Activated T-cell treated with anti-CD3 and anti-CD28 coated beads, Interleukin-2, amount 50 U/mL, for 24 hours (primary cell): ENCODE data around the gene CSH1.
"Not testable (repeated sequence)": the region's sequence is repeated elsewhere in the genome, so short reads cannot be mapped to it uniquely, and the experiment has no call there.

Source experiments
- DNase-seq: peaks from one replicate; pipeline ENCODE4 v3.0.0-alpha.2; 2020
- H3K27ac Mint-ChIP-seq: 2 replicates; pipeline ENCODE4 v1.8.0; 2020; ENCODE audit warnings: mild to moderate bottlenecking, mixed read lengths
- H3K27me3 Mint-ChIP-seq: 2 replicates; pipeline ENCODE4 v1.8.0; 2020; ENCODE audit warnings: mixed read lengths
- H3K36me3 Mint-ChIP-seq: 2 replicates; pipeline ENCODE4 v1.8.0; 2020; ENCODE audit warnings: low read depth, mixed read lengths
- H3K4me1 Mint-ChIP-seq: 2 replicates; pipeline ENCODE4 v1.8.0; 2020; ENCODE audit warnings: low read depth, mixed read lengths
- H3K4me3 Mint-ChIP-seq: 2 replicates; pipeline ENCODE4 v1.8.0; 2020; ENCODE audit warnings: mild to moderate bottlenecking, moderate library complexity, mixed read lengths
- H3K9me3 Mint-ChIP-seq: 2 replicates; pipeline ENCODE4 v1.8.0; 2020; ENCODE audit warnings: mixed read lengths

The CSH1 gene

GRCh38 chr17:63918789-63919305, 22.5 kb upstream of the CSH1 start, which contains the start of gene GH1:
Gene GH1, minus strand, starts transcription at chr17:63918839. Its CDS starts 63 bp downstream, at chr17:63918776.
- H3K27ac Mint-ChIP-seq, H3K36me3 Mint-ChIP-seq, H3K9me3 Mint-ChIP-seq, H3K27me3 Mint-ChIP-seq, DNase-seq, H3K4me3 Mint-ChIP-seq, H3K4me1 Mint-ChIP-seq: not testable (repeated sequence)

GRCh38 chr17:63918305-63918704, 21.9 kb upstream of the CSH1 start:
- no peak for DNase-seq
- Mint-ChIP-seq H3K4me1 (peaks cover 5% of the 10 kb centered on the region), H3K9me3 (no peaks in the 10 kb centered on the region), H3K27me3 (no peaks in the 10 kb centered on the region), H3K4me3 (no peak overlapping the region), H3K27ac (no peak overlapping the region), H3K36me3 (no peaks in the 10 kb centered on the region)

DNA sequence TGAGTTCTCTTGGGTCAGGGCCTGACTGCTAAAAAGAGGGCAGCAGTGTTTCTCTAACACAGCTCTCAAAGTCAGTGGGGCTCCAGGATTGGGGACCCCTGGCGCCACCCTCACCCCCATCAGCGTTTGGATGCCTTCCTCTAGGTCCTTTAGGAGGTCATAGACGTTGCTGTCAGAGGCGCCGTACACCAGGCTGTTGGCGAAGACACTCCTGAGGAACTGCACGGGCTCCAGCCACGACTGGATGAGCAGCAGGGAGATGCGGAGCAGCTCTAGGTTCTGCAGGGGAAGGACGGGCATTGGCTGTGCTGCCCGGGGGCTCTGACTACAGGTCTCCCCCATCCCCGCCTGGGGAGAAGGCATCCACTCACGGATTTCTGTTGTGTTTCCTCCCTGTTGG, 21.3 kb upstream of the CSH1 start:
- no peaks in the 10 kb centered on the region for H3K9me3 Mint-ChIP-seq
- no peak for DNase-seq
- H3K4me3 Mint-ChIP-seq = no peak overlapping the region
- H3K27me3 Mint-ChIP-seq = no peaks in the 10 kb centered on the region
- H3K27ac Mint-ChIP-seq = no peak overlapping the region
- H3K4me1 Mint-ChIP-seq = peaks cover 5% of the 10 kb centered on the region
- no peaks in the 10 kb centered on the region for H3K36me3 Mint-ChIP-seq

GRCh38 chr17:63917206-63917605, 20.8 kb upstream of the CSH1 start:
- DNase-seq, H3K27ac Mint-ChIP-seq, H3K27me3 Mint-ChIP-seq, H3K36me3 Mint-ChIP-seq, H3K9me3 Mint-ChIP-seq, H3K4me3 Mint-ChIP-seq, H3K4me1 Mint-ChIP-seq: not testable (repeated sequence)

GRCh38 chr17:63916566-63917185, 20.3 kb upstream of the CSH1 start:
- Mint-ChIP-seq H3K27me3 (no peaks in the 10 kb centered on the region), H3K36me3 (no peaks in the 10 kb centered on the region), H3K9me3 (no peaks in the 10 kb centered on the region), H3K4me3 (no peak overlapping the region), H3K4me1 (peaks cover 5% of the 10 kb centered on the region), H3K27ac (no peak overlapping the region)
- DNase-seq = no peak

- H3K9me3 Mint-ChIP-seq, H3K4me3 Mint-ChIP-seq, H3K36me3 Mint-ChIP-seq, H3K4me1 Mint-ChIP-seq, H3K27me3 Mint-ChIP-seq, DNase-seq, H3K27ac Mint-ChIP-seq: not testable (repeated sequence)
Observed at GRCh38 chr17:63915753-63916152, 19.4 kb upstream of the CSH1 start.

- DNase-seq = no peak
- Mint-ChIP-seq H3K4me3 (no peak overlapping the region), H3K4me1 (peaks cover 6% of the 10 kb centered on the region), H3K27ac (no peak overlapping the region), H3K27me3 (no peaks in the 10 kb centered on the region), H3K9me3 (no peaks in the 10 kb centered on the region), H3K36me3 (no peaks in the 10 kb centered on the region)
Observed at GRCh38 chr17:63914471-63914870, 18.1 kb upstream of the CSH1 start.

- Mint-ChIP-seq H3K36me3 (no peaks in the 10 kb centered on the region), H3K27me3 (no peaks in the 10 kb centered on the region), H3K9me3 (no peaks in the 10 kb centered on the region), H3K4me1 (peaks cover 2% of the 10 kb centered on the region), H3K27ac (no peak overlapping the region), H3K4me3 (no peak overlapping the region)
- DNase-seq = peak; percentile 72
Observed at GRCh38 chr17:63911657-63912100, 15.3 kb upstream of the CSH1 start.

- H3K27me3 Mint-ChIP-seq = no peaks in the 10 kb centered on the region
- no peak within 1 kb of the TSS for H3K4me3 Mint-ChIP-seq
- no peak within 1 kb of the TSS for H3K27ac Mint-ChIP-seq
- no peaks in the 10 kb centered on the region for H3K36me3 Mint-ChIP-seq
- H3K4me1 Mint-ChIP-seq = peaks cover 2% of the 10 kb centered on the region
- DNase-seq = no peak
- no peaks in the 10 kb centered on the region for H3K9me3 Mint-ChIP-seq
Observed at GRCh38 chr17:63911041-63911635, 14.8 kb upstream of the CSH1 start, which contains the start of gene CSHL1. Gene CSHL1, minus strand, starts transcription at chr17:63911258. Its CDS starts 62 bp downstream, at chr17:63911196.

DNA sequence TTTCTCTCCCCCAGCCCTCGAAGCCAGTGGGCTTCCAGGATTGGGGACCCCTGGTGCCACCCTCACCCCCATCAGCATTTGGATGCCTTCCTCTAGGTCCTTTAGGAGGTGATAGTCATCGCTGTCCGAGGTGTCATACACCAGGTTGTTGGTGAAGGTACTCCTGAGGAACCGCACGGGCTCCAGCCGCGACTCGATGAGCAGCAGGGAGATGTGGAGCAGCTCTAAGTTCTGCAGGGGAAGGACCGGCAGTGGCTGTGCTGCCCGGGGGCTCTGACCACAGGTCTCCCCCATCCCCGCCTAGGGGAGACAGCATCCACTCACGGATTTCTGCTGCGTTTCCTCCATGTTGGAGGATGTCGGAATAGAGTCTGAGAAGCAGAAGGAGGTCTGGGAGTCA, 13.7 kb upstream of the CSH1 start:
- Mint-ChIP-seq H3K9me3 (no peaks in the 10 kb centered on the region), H3K4me3 (no peak overlapping the region), H3K27me3 (no peaks in the 10 kb centered on the region), H3K36me3 (no peaks in the 10 kb centered on the region), H3K4me1 (peaks cover 2% of the 10 kb centered on the region), H3K27ac (no peak overlapping the region)
- DNase-seq = no peak

- H3K36me3 Mint-ChIP-seq, H3K27me3 Mint-ChIP-seq: not testable (repeated sequence)
Observed at GRCh38 chr17:63909586-63909985, 13.2 kb upstream of the CSH1 start.

DNA sequence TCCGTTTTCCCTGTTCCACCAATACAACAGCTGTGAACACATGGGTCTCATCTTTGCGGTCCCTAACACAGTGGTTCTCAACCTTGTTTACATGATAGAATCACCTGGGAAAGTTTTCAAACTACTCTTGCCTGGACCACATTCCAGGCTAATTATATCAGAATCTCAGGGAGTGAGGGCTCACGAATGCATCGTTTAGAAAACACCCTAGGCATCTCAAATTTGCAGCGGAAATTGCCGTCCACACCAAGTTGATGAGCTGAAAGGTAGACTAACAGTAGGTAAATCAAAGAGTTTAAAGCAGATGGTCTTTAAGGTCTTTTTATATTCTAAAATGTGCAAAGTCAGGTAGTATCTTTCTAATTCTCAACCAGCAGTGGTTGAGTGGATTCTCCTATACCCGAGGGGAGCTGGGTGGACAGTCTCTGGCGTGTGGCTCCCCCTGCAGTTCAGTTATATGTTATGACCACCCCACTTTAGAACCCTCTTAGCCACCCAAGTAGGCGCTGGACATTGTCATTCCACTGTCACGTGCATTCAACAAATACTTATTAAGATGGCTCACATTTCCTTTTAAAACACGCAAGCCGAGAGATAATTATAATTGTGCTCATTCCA, 10.9 kb upstream of the CSH1 start:
- H3K36me3 Mint-ChIP-seq, H3K27me3 Mint-ChIP-seq, DNase-seq, H3K4me3 Mint-ChIP-seq, H3K9me3 Mint-ChIP-seq, H3K27ac Mint-ChIP-seq, H3K4me1 Mint-ChIP-seq: not testable (repeated sequence)

More at GRCh38 chr17:63909586-63909985, 13.2 kb upstream of the CSH1 start:
- not testable (repeated sequence) for DNase-seq, H3K9me3 Mint-ChIP-seq, H3K4me3 Mint-ChIP-seq, H3K4me1 Mint-ChIP-seq, H3K27ac Mint-ChIP-seq

DNA sequence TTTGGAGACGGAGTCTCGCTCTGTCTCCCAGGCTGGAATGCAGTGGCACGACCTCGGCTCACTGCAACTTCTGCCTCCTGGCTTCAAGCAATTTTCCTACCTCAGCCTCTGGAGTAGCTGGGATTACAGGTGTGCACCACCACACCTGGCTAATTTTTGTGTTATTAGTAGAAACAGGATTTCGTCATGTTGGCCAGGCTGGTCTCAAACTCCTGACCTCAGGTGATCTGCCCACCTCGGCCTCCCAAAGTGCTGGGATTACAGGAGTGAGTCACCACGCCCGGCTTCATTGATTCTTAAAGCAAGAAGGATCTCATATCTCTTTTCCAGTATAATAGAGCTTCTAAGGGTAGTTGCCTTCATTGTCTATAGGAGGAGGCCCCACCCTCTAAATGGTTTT, 8.4 kb upstream of the CSH1 start:
- H3K4me3 Mint-ChIP-seq, H3K36me3 Mint-ChIP-seq, H3K4me1 Mint-ChIP-seq, H3K27me3 Mint-ChIP-seq, H3K9me3 Mint-ChIP-seq, H3K27ac Mint-ChIP-seq, DNase-seq: not testable (repeated sequence)

DNA sequence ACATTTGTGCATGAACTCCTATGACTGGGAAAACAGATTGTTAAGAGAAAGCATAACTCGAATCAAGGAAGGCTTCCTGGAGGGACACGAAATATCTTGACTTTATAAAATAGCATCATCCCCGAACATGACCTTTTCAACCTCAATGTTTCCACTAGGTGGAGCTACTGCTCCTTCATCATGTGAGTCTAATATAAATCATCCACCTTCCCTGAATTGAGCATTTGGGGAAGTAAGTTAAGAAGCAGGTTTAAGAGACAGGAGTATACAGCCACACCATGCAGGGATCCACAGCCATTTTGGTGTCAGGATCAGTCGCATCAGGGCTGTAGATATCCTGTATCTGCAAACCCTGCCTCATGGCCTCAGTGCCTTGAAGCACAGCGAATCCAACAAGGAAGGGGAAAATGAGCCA, 7.4 kb upstream of the CSH1 start:
- peaks cover 18% of the 10 kb centered on the region for H3K4me1 Mint-ChIP-seq
- not testable (repeated sequence) for DNase-seq, H3K4me3 Mint-ChIP-seq, H3K9me3 Mint-ChIP-seq, H3K27me3 Mint-ChIP-seq, H3K36me3 Mint-ChIP-seq, H3K27ac Mint-ChIP-seq

GRCh38 chr17:63901971-63902370, 5.6 kb upstream of the CSH1 start:
- H3K36me3 Mint-ChIP-seq = not testable (repeated sequence)

More at GRCh38 chr17:63901971-63902370, 5.6 kb upstream of the CSH1 start:
- DNase-seq, H3K4me3 Mint-ChIP-seq, H3K27ac Mint-ChIP-seq, H3K27me3 Mint-ChIP-seq, H3K9me3 Mint-ChIP-seq: not testable (repeated sequence)
- H3K4me1 Mint-ChIP-seq = peaks cover 19% of the 10 kb centered on the region
